Panc1 (cell line): Measurements from ENCODE around the gene ZNF398. TPM values are rescaled to one million over a fixed set of nuclear protein-coding genes. Genes with fewer than 3 reads are reported as not detected.

Source experiments
- ATAC-seq: fragments of 200-7000 bp; cut with Tn5 transposase; 2 replicates; pipeline ENCODE4 v1.9.1; 2020; ENCODE audit warnings: mild to moderate bottlenecking, moderate library complexity
- BruUV-seq: library from RNA; stranded (reverse); fragments of 400-500 nt; replicated peaks from 2 replicates; lab custom pipeline; 2021; lab: Mats Ljungman, UMichigan
- CTCF ChIA-PET: fragments of 300-600 bp; sonication (Branson Sonifier 250); formaldehyde crosslinking; loops from one replicate; lab custom pipeline; 2022; ENCODE audit warnings: antibody characterized with exemption; lab: Charles Lee
- POLR2A ChIA-PET: fragments of 300-600 bp; sonication (Branson Sonifier 250); formaldehyde crosslinking; loops from one replicate; lab custom pipeline; 2022; ENCODE audit warnings: antibody characterized with exemption; lab: Charles Lee
- DNase-seq: peaks from one replicate; pipeline ENCODE4 v3.0.0-alpha.2; 2010; ENCODE audit warnings: low read depth, low spot score
- H3K27ac ChIP-seq: 2 replicates; pipeline ENCODE4 v1.5.1; 2011; ENCODE audit warnings: mild to moderate bottlenecking, low read length, inconsistent platforms
- H3K27me3 ChIP-seq: fragments of 200-500 bp; sonication (Bioruptor generic); 2 replicates; pipeline ENCODE4 v1.6.0; 2014; ENCODE audit warnings: low read length, inconsistent platforms; ENCODE audit not compliant: control insufficient read depth, insufficient read depth
- H3K36me3 ChIP-seq: fragments of 200-500 bp; sonication (Bioruptor generic); 2 replicates; pipeline ENCODE4 v1.5.1; 2014; ENCODE audit warnings: inconsistent platforms, mild to moderate bottlenecking, low read length, moderate library complexity; ENCODE audit not compliant: control insufficient read depth, insufficient read depth
- H3K4me1 ChIP-seq: 2 replicates; pipeline ENCODE4 v1.5.1; 2011; ENCODE audit warnings: inconsistent platforms, mild to moderate bottlenecking, low read length, moderate library complexity; ENCODE audit not compliant: control insufficient read depth, insufficient read depth
- H3K4me3 ChIP-seq, 2 experiments: 2 replicates each; pipeline ENCODE4 v1.5.1; 2011 to 2012; ENCODE audit warnings: low read depth in 2 of 2, low read length in 2 of 2, mild to moderate bottlenecking in 2 of 2, inconsistent platforms in 1 of 2, moderate library complexity in 1 of 2
- H3K9me3 ChIP-seq: fragments of 200-500 bp; sonication (Bioruptor generic); 2 replicates; pipeline ENCODE4 v1.5.1; 2014; ENCODE audit warnings: low read depth, mild to moderate bottlenecking, inconsistent platforms, low read length, moderate library complexity; ENCODE audit not compliant: control insufficient read depth, insufficient read depth
- POLR2AphosphoS5 ChIP-seq: IDR thresholded peaks from 2 replicates; pipeline ENCODE4 v1.6.1; 2012; ENCODE audit warnings: mild to moderate bottlenecking, low read depth, low read length, moderate library complexity
- SIN3A ChIP-seq: IDR thresholded peaks from 2 replicates; pipeline ENCODE4 v1.6.1; 2012; ENCODE audit warnings: low read depth, mild to moderate bottlenecking, low read length, moderate library complexity, borderline replicate concordance; ENCODE audit not compliant: insufficient read depth
- TCF7L2 ChIP-seq: IDR thresholded peaks from 2 replicates; pipeline ENCODE4 v1.6.1; 2011; ENCODE audit warnings: mild to moderate bottlenecking, low read depth, low read length, inconsistent platforms
- in situ Hi-C: cut with HindIII; loops from 2 replicates; pipeline ENCODE4 v1.10.0; 2016; ENCODE audit warnings: low sequenced_read_pairs, low pct_unique_long_range_greater_than_20kb
- intact Hi-C: fragments of 100-400 bp; cut with micrococcal nuclease; formaldehyde crosslinking; loops from one replicate; pipeline ENCODE4 v1.10.0; 2022; ENCODE audit not compliant: unreplicated experiment
- total RNA-seq: library from RNA; stranded (reverse); gene quantifications from one replicate; pipeline ENCODE4 v1.2.1, GENCODE V29; 2021; ENCODE audit not compliant: unreplicated experiment
- TF ChIP-seq, protein P1 (sequence below), 2 experiments: IDR thresholded peaks; 2 replicates each; pipeline ENCODE4 v1.6.1; 2011 to 2012; ENCODE audit warnings: low read depth in 2 of 2, control low read depth in 1 of 2, low read length in 1 of 2, mild to moderate bottlenecking in 1 of 2, moderate library complexity in 1 of 2; ENCODE audit not compliant: insufficient read depth in 1 of 2
- TF ChIP-seq, protein P2 (sequence below): fragments of 450-650 bp; IDR thresholded peaks from 2 replicates; pipeline ENCODE4 v1.5.1; 2017; ENCODE audit warnings: mild to moderate bottlenecking

Gene ZNF398
- total RNA-seq, 1 experiment from 2014 or later = 14.1 TPM

DNA sequence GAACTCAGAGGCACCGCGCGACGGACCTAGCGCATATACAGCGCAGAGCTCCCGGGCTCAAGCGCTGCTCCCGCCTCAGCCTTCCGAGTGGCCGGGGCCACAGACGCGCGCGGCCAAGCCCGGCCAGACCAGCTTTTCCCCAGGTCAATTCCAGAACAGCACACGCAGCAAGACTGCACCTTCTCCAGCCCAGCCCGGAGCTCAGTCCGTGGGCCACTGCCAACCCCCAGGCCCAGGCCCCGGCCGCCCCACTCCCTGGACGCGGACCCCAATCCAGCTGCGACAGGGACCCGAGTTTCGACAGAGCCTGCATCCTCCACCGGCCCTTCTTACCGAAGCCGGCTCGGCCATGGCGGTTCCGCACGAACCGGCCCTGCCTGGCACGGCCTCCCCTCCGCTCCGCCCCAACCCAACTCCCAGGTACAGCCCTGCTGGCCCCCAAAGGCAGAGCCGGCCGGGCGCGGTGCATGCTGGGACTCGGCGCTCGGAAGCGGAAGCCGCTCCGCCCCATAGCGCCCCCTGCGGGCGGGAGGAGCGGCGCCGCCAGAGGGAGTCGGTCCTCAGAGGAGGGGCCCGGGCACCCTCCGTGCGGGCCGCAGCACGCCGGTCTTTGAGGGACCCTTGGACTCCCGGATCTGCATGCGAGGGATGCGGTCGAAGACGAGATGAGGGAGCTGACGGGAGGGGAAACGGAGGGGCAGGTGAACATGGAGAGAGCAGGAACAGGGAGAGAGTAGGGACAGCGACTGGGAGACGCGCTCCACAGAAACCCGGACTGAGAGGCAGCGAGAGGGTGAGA, 21.2 kb upstream of the ZNF398 start, which contains the start of gene ZNF425:
TSS of gene ZNF425 (minus strand) at position 462 of the 799 bp plus-strand sequence. CDS start at position 351, 111 bp downstream.
- H3K4me3 ChIP-seq = peak within 1 kb of the TSS; percentile 86 to 88
- peak; percentile 93; the same call in 1 of the 2 replicates for TF ChIP-seq SIN3A
- TF ChIP-seq POLR2AphosphoS5 = peak; percentile 88
- TF ChIP-seq, protein P1, sequence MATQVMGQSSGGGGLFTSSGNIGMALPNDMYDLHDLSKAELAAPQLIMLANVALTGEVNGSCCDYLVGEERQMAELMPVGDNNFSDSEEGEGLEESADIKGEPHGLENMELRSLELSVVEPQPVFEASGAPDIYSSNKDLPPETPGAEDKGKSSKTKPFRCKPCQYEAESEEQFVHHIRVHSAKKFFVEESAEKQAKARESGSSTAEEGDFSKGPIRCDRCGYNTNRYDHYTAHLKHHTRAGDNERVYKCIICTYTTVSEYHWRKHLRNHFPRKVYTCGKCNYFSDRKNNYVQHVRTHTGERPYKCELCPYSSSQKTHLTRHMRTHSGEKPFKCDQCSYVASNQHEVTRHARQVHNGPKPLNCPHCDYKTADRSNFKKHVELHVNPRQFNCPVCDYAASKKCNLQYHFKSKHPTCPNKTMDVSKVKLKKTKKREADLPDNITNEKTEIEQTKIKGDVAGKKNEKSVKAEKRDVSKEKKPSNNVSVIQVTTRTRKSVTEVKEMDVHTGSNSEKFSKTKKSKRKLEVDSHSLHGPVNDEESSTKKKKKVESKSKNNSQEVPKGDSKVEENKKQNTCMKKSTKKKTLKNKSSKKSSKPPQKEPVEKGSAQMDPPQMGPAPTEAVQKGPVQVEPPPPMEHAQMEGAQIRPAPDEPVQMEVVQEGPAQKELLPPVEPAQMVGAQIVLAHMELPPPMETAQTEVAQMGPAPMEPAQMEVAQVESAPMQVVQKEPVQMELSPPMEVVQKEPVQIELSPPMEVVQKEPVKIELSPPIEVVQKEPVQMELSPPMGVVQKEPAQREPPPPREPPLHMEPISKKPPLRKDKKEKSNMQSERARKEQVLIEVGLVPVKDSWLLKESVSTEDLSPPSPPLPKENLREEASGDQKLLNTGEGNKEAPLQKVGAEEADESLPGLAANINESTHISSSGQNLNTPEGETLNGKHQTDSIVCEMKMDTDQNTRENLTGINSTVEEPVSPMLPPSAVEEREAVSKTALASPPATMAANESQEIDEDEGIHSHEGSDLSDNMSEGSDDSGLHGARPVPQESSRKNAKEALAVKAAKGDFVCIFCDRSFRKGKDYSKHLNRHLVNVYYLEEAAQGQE (IDR thresholded peaks at IDR 0.05; ENCODE audit: insufficient read depth in 1 of 2, low read depth in 2 of 2, low read length in 1 of 2) = 0 out of 4 replicates have a peak, but pooled peaks of 1 of the 2 experiments have one; percentile 16
- no peak; the same call in 1 of the 2 replicates for TF ChIP-seq TCF7L2
- TF ChIP-seq, protein P2, sequence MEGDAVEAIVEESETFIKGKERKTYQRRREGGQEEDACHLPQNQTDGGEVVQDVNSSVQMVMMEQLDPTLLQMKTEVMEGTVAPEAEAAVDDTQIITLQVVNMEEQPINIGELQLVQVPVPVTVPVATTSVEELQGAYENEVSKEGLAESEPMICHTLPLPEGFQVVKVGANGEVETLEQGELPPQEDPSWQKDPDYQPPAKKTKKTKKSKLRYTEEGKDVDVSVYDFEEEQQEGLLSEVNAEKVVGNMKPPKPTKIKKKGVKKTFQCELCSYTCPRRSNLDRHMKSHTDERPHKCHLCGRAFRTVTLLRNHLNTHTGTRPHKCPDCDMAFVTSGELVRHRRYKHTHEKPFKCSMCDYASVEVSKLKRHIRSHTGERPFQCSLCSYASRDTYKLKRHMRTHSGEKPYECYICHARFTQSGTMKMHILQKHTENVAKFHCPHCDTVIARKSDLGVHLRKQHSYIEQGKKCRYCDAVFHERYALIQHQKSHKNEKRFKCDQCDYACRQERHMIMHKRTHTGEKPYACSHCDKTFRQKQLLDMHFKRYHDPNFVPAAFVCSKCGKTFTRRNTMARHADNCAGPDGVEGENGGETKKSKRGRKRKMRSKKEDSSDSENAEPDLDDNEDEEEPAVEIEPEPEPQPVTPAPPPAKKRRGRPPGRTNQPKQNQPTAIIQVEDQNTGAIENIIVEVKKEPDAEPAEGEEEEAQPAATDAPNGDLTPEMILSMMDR = peak; percentile 98
- no peaks in the 10 kb centered on the region for H3K27me3 ChIP-seq
- no TSS peak for BruUV-seq
- DNase-seq = peak; percentile 59
- POLR2A ChIA-PET = interaction anchor here (1.2 kb wide), 1 partner anchor 47 kb away, joined by 6 read pairs; no protein-coding TSS in a partner anchor
- in situ Hi-C loops (no loop called here), intact Hi-C loops (no loop called here)
- CTCF ChIA-PET = interaction anchor here (0.5 to 1.0 kb wide), 6 partner anchors 21 to 143 kb away, joined by 3 to 5 read pairs (median 4); partner anchors contain the start of gene ZNF398
- peak within 1 kb of the TSS; percentile 86 for H3K27ac ChIP-seq
- peak; percentile 91 for ATAC-seq
- H3K9me3 ChIP-seq = peaks cover 9% of the 10 kb centered on the region; the same call in 1 of the 2 replicates
- peaks cover 5% of the 10 kb centered on the region for H3K4me1 ChIP-seq
- H3K36me3 ChIP-seq = peaks cover 4% of the 10 kb centered on the region; the same call in 1 of the 2 replicates

DNA sequence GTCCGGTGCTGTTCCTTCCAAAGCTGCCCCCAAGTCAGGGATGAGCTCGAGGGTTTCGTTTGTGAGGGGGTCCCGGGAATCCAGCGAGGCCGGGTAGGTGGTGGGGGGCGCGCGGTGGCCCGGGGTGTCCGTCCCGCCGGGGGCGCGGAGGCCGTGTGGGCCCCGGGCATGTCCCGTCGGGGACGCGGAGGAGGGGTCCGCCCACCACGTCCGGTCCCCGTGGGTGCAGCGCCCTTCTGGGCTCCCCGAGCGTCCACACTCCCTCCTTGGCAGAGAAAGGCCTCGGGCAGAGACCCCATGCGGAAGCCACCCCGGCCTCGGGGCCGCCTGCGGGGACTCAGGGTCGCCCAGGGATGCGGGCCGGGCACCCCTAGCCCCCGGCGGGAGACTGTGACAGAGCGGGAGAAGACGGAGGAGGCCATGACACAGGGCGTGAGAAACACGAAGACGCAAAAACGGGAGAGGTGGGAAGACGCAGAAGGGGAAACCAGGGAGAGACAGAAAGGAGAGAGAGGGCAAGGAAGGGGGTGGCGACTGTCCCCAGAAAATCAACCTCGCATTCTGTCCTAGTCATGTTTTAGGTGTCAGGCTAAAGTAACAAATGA, 20.5 kb upstream of the ZNF398 start:
- in situ Hi-C loops (no loop called here), intact Hi-C loops (no loop called here)
- peaks cover 4% of the 10 kb centered on the region; the same call in 1 of the 2 replicates for H3K36me3 ChIP-seq
- peaks cover 5% of the 10 kb centered on the region for H3K4me1 ChIP-seq
- POLR2A ChIA-PET = interaction anchor here (1.2 kb wide), 1 partner anchor 47 kb away, joined by 6 read pairs; no protein-coding TSS in a partner anchor
- TF ChIP-seq POLR2AphosphoS5 (no peak), TCF7L2 (no peak)
- TF ChIP-seq, protein P2 = 0 out of 2 replicates have a peak, but pooled peaks have one; percentile 1
- peaks cover 9% of the 10 kb centered on the region; the same call in 1 of the 2 replicates for H3K9me3 ChIP-seq
- peak overlapping the region; percentile 86 for H3K27ac ChIP-seq
- DNase-seq = no peak
- no peaks in the 10 kb centered on the region for H3K27me3 ChIP-seq
- peak; percentile 81 for ATAC-seq
- BruUV-seq = no TSS peak
- CTCF ChIA-PET = interaction anchor here (0.7 kb wide), 2 partner anchors 20 to 40 kb away, joined by 3 to 5 read pairs; partner anchors contain the start of gene ZNF398
- peak overlapping the region; percentile 86 to 88 for H3K4me3 ChIP-seq
